DMS53 (cell line): Measurements from ENCODE around the gene LPP.
"Not testable (repeated sequence)": the region's sequence is repeated elsewhere in the genome, so short reads cannot be mapped to it uniquely, and the experiment has no call there.

Experiments used
- DNase-seq: peaks from one replicate; lab custom pipeline; 2025; lab: John Stamatoyannopoulos, UW

LPP gene

GRCh38 chr3:188400494-188401243 is 246.7 kb downstream of the LPP start:
- DNase-seq = no peak

GRCh38 chr3:188401244-188401993 is 247.5 kb downstream of the LPP start:
- DNase-seq = no peak

GRCh38 chr3:188402229-188402628 is 248.3 kb downstream of the LPP start:
- no peak for DNase-seq

GRCh38 chr3:188403404-188403803 is 249.4 kb downstream of the LPP start:
- no peak for DNase-seq

- no peak for DNase-seq
Observed at GRCh38 chr3:188404124-188404523, 250.2 kb downstream of the LPP start.

- DNase-seq = no peak
Observed at GRCh38 chr3:188404701-188405100, 250.7 kb downstream of the LPP start.

- DNase-seq = no peak
Observed at GRCh38 chr3:188407158-188407880, 253.4 kb downstream of the LPP start.

- no peak for DNase-seq
Observed at GRCh38 chr3:188408831-188409230, 254.9 kb downstream of the LPP start.

- no peak for DNase-seq
Observed at GRCh38 chr3:188411750-188412149, 257.8 kb downstream of the LPP start.

GRCh38 chr3:188415196-188415595 is 261.2 kb downstream of the LPP start:
- no peak for DNase-seq

- DNase-seq = no peak
Observed at GRCh38 chr3:188416041-188416440, 262.1 kb downstream of the LPP start.

GRCh38 chr3:188417271-188417696 is 263.3 kb downstream of the LPP start:
- no peak for DNase-seq

- no peak for DNase-seq
Observed at GRCh38 chr3:188417766-188418165, 263.8 kb downstream of the LPP start.

GRCh38 chr3:188421151-188421821 is 267.3 kb downstream of the LPP start:
- DNase-seq = no peak

- peak; percentile 7 for DNase-seq
Observed at GRCh38 chr3:188421836-188422540, 268.0 kb downstream of the LPP start.

- DNase-seq = not testable (repeated sequence)
Observed at GRCh38 chr3:188427981-188428380, 274.0 kb downstream of the LPP start.

GRCh38 chr3:188431040-188431439 is 277.1 kb downstream of the LPP start:
- no peak for DNase-seq

GRCh38 chr3:188431553-188431952 is 277.6 kb downstream of the LPP start:
- no peak for DNase-seq

- no peak for DNase-seq
Observed at GRCh38 chr3:188432802-188433520, 279.0 kb downstream of the LPP start.

- DNase-seq = no peak
Observed at GRCh38 chr3:188433521-188434150, 279.7 kb downstream of the LPP start.
